ENCODE data around the gene SOX18. TPM values are rescaled to one million over a fixed set of nuclear protein-coding genes. Genes with fewer than 3 reads are reported as not detected.
A peak's percentile ranks its signal among the peaks of the same experiment; 100 is the strongest.

Gene SOX18
- total and polyA plus RNA-seq, 2 of the 13 experiments (the other 11 are each of a cell fraction or from before 2014, with no cell fraction given) = 1.6 to 1.9 TPM

DNA sequence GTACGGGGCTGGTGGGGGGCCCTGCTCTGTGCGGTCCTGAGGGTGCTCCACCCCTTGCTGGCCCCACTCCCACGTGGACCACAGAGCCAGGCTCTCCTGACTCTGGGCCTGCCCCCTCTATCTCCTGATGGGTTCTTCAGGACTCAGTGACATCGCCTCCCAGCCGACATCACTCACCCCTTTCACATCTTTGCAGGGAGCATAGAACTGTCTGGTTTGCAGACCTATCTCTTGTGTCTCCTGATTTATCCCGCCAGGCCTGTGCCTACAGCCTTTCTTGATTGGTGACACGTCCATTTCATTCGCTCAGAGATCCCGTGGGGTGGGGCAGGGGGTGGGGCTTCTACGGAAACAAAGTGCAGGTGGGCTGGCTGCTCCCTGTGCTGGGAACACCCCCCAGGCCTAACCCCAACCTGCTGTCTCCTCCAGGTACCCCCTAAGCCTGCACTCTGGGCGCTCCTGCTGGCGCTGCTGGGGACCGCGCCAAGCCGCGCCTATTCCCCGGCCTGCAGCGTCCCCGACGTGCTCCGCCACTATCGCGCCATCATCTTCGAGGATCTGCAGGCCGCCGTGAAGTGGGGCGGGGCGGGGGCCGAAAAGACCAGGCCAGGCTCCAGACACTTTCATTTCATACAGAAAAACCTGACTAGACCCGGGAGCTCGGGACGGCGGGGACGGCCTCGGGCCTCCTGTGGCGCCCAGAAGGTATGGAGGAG lies 11.8 kb downstream of the SOX18 start (continued):
- no peak for TF ChIP-seq ZNF878 (CRISPR knock-in tag; IDR thresholded peaks at IDR 0.05)
- TF ChIP-seq POLR2A (IDR thresholded peaks at IDR 0.05; ENCODE audit: insufficient read depth in 1 of 2, low read depth in 2 of 2, low read length in 2 of 2) = peak in 1 of 2 experiments; percentile 57; a peak in 2 of 4 replicates
- no peak for TF ChIP-seq SETDB1 (CRISPR knock-in tag; IDR thresholded peaks at IDR 0.05; ENCODE audit: borderline replicate concordance)
- TF ChIP-seq, protein P1, sequence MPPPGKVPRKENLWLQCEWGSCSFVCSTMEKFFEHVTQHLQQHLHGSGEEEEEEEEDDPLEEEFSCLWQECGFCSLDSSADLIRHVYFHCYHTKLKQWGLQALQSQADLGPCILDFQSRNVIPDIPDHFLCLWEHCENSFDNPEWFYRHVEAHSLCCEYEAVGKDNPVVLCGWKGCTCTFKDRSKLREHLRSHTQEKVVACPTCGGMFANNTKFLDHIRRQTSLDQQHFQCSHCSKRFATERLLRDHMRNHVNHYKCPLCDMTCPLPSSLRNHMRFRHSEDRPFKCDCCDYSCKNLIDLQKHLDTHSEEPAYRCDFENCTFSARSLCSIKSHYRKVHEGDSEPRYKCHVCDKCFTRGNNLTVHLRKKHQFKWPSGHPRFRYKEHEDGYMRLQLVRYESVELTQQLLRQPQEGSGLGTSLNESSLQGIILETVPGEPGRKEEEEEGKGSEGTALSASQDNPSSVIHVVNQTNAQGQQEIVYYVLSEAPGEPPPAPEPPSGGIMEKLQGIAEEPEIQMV (CRISPR knock-in tag; IDR thresholded peaks at IDR 0.05; ENCODE audit: low read depth) = no peak
- TF ChIP-seq, protein P2, sequence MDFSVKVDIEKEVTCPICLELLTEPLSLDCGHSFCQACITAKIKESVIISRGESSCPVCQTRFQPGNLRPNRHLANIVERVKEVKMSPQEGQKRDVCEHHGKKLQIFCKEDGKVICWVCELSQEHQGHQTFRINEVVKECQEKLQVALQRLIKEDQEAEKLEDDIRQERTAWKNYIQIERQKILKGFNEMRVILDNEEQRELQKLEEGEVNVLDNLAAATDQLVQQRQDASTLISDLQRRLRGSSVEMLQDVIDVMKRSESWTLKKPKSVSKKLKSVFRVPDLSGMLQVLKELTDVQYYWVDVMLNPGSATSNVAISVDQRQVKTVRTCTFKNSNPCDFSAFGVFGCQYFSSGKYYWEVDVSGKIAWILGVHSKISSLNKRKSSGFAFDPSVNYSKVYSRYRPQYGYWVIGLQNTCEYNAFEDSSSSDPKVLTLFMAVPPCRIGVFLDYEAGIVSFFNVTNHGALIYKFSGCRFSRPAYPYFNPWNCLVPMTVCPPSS (IDR thresholded peaks at IDR 0.05) = no peak
- TF ChIP-seq, protein P3, sequence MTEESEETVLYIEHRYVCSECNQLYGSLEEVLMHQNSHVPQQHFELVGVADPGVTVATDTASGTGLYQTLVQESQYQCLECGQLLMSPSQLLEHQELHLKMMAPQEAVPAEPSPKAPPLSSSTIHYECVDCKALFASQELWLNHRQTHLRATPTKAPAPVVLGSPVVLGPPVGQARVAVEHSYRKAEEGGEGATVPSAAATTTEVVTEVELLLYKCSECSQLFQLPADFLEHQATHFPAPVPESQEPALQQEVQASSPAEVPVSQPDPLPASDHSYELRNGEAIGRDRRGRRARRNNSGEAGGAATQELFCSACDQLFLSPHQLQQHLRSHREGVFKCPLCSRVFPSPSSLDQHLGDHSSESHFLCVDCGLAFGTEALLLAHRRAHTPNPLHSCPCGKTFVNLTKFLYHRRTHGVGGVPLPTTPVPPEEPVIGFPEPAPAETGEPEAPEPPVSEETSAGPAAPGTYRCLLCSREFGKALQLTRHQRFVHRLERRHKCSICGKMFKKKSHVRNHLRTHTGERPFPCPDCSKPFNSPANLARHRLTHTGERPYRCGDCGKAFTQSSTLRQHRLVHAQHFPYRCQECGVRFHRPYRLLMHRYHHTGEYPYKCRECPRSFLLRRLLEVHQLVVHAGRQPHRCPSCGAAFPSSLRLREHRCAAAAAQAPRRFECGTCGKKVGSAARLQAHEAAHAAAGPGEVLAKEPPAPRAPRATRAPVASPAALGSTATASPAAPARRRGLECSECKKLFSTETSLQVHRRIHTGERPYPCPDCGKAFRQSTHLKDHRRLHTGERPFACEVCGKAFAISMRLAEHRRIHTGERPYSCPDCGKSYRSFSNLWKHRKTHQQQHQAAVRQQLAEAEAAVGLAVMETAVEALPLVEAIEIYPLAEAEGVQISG (CRISPR knock-in tag; IDR thresholded peaks at IDR 0.05) = peak; percentile 25; the same call in 1 of the 2 replicates
- TF ChIP-seq ELK4 (CRISPR knock-in tag; IDR thresholded peaks at IDR 0.05; ENCODE audit: borderline replicate concordance) = no peak
- no peak for TF ChIP-seq ZNF138 (CRISPR knock-in tag; IDR thresholded peaks at IDR 0.05; ENCODE audit: low read depth)
- TF ChIP-seq ZSCAN9 (CRISPR knock-in tag; IDR thresholded peaks at IDR 0.05; ENCODE audit: borderline replicate concordance) = no peak
- TF ChIP-seq, protein P4, sequence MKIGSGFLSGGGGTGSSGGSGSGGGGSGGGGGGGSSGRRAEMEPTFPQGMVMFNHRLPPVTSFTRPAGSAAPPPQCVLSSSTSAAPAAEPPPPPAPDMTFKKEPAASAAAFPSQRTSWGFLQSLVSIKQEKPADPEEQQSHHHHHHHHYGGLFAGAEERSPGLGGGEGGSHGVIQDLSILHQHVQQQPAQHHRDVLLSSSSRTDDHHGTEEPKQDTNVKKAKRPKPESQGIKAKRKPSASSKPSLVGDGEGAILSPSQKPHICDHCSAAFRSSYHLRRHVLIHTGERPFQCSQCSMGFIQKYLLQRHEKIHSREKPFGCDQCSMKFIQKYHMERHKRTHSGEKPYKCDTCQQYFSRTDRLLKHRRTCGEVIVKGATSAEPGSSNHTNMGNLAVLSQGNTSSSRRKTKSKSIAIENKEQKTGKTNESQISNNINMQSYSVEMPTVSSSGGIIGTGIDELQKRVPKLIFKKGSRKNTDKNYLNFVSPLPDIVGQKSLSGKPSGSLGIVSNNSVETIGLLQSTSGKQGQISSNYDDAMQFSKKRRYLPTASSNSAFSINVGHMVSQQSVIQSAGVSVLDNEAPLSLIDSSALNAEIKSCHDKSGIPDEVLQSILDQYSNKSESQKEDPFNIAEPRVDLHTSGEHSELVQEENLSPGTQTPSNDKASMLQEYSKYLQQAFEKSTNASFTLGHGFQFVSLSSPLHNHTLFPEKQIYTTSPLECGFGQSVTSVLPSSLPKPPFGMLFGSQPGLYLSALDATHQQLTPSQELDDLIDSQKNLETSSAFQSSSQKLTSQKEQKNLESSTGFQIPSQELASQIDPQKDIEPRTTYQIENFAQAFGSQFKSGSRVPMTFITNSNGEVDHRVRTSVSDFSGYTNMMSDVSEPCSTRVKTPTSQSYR (CRISPR knock-in tag; IDR thresholded peaks at IDR 0.05; ENCODE audit: borderline replicate concordance) = no peak
- TF ChIP-seq, protein P5, sequence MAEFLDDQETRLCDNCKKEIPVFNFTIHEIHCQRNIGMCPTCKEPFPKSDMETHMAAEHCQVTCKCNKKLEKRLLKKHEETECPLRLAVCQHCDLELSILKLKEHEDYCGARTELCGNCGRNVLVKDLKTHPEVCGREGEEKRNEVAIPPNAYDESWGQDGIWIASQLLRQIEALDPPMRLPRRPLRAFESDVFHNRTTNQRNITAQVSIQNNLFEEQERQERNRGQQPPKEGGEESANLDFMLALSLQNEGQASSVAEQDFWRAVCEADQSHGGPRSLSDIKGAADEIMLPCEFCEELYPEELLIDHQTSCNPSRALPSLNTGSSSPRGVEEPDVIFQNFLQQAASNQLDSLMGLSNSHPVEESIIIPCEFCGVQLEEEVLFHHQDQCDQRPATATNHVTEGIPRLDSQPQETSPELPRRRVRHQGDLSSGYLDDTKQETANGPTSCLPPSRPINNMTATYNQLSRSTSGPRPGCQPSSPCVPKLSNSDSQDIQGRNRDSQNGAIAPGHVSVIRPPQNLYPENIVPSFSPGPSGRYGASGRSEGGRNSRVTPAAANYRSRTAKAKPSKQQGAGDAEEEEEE (CRISPR knock-in tag; IDR thresholded peaks at IDR 0.05; ENCODE audit: borderline replicate concordance) = no peak
- no peak for TF ChIP-seq HNRNPUL1 (IDR thresholded peaks at IDR 0.05; ENCODE audit: low read depth, low read length)
- TF ChIP-seq, protein P6, sequence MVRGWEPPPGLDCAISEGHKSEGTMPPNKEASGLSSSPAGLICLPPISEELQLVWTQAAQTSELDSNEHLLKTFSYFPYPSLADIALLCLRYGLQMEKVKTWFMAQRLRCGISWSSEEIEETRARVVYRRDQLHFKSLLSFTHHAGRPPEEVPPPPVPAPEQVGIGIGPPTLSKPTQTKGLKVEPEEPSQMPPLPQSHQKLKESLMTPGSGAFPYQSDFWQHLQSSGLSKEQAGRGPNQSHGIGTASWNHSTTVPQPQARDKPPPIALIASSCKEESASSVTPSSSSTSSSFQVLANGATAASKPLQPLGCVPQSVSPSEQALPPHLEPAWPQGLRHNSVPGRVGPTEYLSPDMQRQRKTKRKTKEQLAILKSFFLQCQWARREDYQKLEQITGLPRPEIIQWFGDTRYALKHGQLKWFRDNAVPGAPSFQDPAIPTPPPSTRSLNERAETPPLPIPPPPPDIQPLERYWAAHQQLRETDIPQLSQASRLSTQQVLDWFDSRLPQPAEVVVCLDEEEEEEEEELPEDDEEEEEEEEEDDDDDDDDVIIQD (CRISPR knock-in tag; IDR thresholded peaks at IDR 0.05; ENCODE audit: low read depth) = no peak; the same call in 1 of the 2 replicates
- TF ChIP-seq PCBP1 (IDR thresholded peaks at IDR 0.05; ENCODE audit: borderline replicate concordance, low read depth, low read length) = 0 out of 2 replicates have a peak, but pooled peaks have one; percentile 88

All from HepG2 (cell line).